ENCODE measurements around the gene CASKIN2.

CASKIN2 gene

GRCh38 chr17:75468779-75469373, 46.5 kb downstream of the CASKIN2 start:
- ChIA-PET POLR2A (interaction anchor here (1.1 kb wide), 2 partner anchors 12 to 13 kb away, joined by 4 to 5 read pairs; no protein-coding TSS in a partner anchor), CTCF (interaction anchor here (0.9 to 1.7 kb wide), 3 partner anchors 9 to 48 kb away, joined by 3 to 5 read pairs (median 3); partner anchors contain the start of gene TSEN54)
- no peak overlapping the region for H3K4me3 ChIP-seq (ENCODE audit: low read depth, low read length)
- no peak for TF ChIP-seq CTCF (IDR thresholded peaks at IDR 0.05; ENCODE audit: insufficient read depth, low read length, missing control alignments)
- no peak for DNase-seq (ENCODE audit: low read depth, low spot score)

DNA sequence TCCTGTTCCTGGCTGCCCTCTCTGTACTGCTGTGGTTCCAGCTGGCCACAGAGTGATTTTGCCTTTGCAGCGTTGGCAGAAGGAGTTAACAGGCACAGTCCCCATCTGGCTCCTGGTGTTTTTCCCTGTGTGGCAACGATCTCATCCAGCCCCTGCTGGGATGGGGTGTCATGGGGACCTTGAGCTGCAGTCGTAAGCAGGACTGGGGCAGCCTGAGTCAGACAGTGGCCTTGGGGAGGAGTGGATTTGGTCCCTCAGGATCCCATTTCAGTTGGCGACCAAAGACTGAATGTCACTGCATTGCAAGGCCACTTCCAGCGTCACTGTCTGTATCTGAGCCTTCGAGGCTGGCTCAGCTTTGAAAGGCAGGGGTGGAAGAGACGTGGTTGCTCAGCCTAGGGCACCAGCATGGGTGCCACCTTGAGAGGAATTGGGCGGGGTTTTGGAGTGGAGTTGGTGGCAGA, 47.0 kb downstream of the CASKIN2 start:
- no peak overlapping the region for H3K4me3 ChIP-seq (ENCODE audit: low read depth, low read length)
- ChIA-PET POLR2A (interaction anchor here (1.1 kb wide), 2 partner anchors 11 to 14 kb away, joined by 4 to 5 read pairs; no protein-coding TSS in a partner anchor), CTCF (interaction anchor here (0.9 to 1.7 kb wide), 3 partner anchors 9 to 48 kb away, joined by 3 to 5 read pairs (median 3); partner anchors contain the start of gene TSEN54)
- TF ChIP-seq CTCF (IDR thresholded peaks at IDR 0.05; ENCODE audit: insufficient read depth, low read length, missing control alignments), result no peak
- DNase-seq (ENCODE audit: low read depth, low spot score), result no peak

DNA sequence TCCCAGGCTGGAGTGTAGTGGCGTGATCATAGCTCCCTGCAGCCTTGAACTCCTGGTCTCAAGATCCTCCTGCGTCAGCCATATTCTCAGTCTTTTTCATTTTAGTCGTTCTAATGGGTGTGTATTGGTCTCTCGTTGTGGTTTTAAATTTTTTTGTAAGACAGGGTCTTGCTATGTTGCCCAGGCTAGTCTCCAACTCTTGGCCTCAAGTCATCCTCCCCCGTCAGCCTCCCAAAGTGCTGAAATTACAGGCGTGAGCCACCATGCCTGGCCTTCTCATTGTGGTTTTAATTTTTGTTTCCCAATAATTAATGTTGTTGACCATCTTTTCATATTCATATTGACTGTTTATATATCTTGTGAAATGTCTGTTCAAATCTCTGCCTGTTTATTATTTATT, 50.3 kb downstream of the CASKIN2 start:
- DNase-seq (ENCODE audit: low read depth, low spot score), result no peak
- H3K4me3 ChIP-seq (ENCODE audit: low read depth, low read length), result no peak overlapping the region
- POLR2A ChIA-PET, result no interaction called here
- no peak for TF ChIP-seq CTCF (IDR thresholded peaks at IDR 0.05; ENCODE audit: insufficient read depth, low read length, missing control alignments)
- CTCF ChIA-PET, result interaction anchor here (0.7 kb wide), 1 partner anchor 195 kb away, joined by 3 read pairs; no protein-coding TSS in a partner anchor

DNA sequence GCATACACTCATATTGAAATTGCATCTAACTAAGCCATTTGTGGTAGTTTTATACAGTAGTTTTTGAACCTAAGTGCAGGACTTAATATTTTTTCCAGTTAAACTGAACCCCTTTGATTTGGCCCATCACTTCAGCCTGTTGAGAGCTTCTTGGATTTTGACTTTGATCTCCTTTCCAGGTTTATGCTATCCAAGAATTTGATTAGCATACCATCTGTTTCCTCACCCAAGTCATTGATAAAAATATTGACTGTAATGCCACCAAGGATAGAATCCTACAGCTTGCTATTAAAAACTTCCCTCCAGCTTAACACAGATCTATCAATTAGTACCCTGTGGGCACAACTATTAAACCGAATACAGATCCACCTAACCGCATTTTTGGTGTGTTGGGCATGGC, 51.7 kb downstream of the CASKIN2 start:
- POLR2A ChIA-PET, result no interaction called here
- CTCF ChIA-PET, result interaction anchor here (1.2 to 1.5 kb wide), 2 partner anchors 11 to 24 kb away, joined by 3 read pairs; no protein-coding TSS in a partner anchor

DNA sequence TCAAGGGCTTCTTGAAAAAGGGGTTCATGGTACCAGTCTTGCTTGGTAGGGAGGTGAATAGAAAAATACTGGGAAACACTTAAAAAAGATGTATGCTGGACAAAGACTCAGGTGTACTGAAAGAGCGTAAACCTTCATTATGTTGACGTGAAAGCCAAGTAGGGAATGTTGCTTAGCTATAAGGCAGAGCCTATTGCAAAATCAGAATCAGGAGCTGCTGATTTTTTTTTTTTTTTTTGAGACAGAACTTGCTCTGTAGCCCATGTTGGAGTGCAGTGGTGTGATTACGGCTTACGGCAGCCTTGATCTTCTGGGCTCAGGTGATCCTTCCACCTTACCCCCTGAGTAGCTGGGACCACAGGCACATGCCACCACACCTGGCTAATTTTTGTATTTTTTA, 55.0 kb downstream of the CASKIN2 start:
- TF ChIP-seq CTCF (IDR thresholded peaks at IDR 0.05; ENCODE audit: insufficient read depth, low read length, missing control alignments), result no peak
- CTCF ChIA-PET, result interaction anchor here (0.7 to 1.5 kb wide), 3 partner anchors 8 to 27 kb away, joined by 3 to 4 read pairs (median 3); no protein-coding TSS in a partner anchor
- no peak for DNase-seq (ENCODE audit: low read depth, low spot score)
- no peak overlapping the region for H3K4me3 ChIP-seq (ENCODE audit: low read depth, low read length)
- POLR2A ChIA-PET, result no interaction called here

More for the DNA sequence above, 51.7 kb downstream of the CASKIN2 start:
- no peak overlapping the region for H3K4me3 ChIP-seq (ENCODE audit: low read depth, low read length)
- TF ChIP-seq CTCF (IDR thresholded peaks at IDR 0.05; ENCODE audit: insufficient read depth, low read length, missing control alignments), result no peak
- no peak for DNase-seq (ENCODE audit: low read depth, low spot score)

- POLR2A ChIA-PET, result no interaction called here
- CTCF ChIA-PET, result interaction anchor here (0.7 to 1.5 kb wide), 3 partner anchors 9 to 34 kb away, joined by 3 read pairs; no protein-coding TSS in a partner anchor
- TF ChIP-seq CTCF (IDR thresholded peaks at IDR 0.05; ENCODE audit: insufficient read depth, low read length, missing control alignments), result no peak
- no peak overlapping the region for H3K4me3 ChIP-seq (ENCODE audit: low read depth, low read length)
- DNase-seq (ENCODE audit: low read depth, low spot score), result no peak
Measured at GRCh38 chr17:75459590-75460267, 55.6 kb downstream of the CASKIN2 start.
